H1 (cell line): Measurements from ENCODE around the gene GOLGA6L22. TPM values are rescaled to one million over a fixed set of nuclear protein-coding genes. Genes with fewer than 3 reads are reported as not detected.
"Not testable (repeated sequence)": the region's sequence is repeated elsewhere in the genome, so short reads cannot be mapped to it uniquely, and the experiment has no call there.

Experiments
- CTCF ChIA-PET: fragments of 300-600 bp; sonication (Branson Sonifier 250); formaldehyde crosslinking; loops from one replicate; lab custom pipeline; 2021; ENCODE audit not compliant: partially characterized antibody; lab: Charles Lee
- POLR2A ChIA-PET: fragments of 300-600 bp; sonication (Branson Sonifier 250); formaldehyde crosslinking; loops from one replicate; lab custom pipeline; 2021; ENCODE audit warnings: inconsistent platforms; ENCODE audit not compliant: partially characterized antibody; lab: Charles Lee
- DNase-seq, 2 experiments: peaks; one replicate each; pipeline versions ENCODE4 v3.0.0 to v3.0.0-alpha.2; 2010 to 2022; ENCODE audit warnings: low spot score in 2 of 2, low read depth in 1 of 2, mixed read lengths in 1 of 2
- FAIRE-seq: peaks from 2 replicates; lab custom pipeline; 2011; peaks lifted over from hg19 to GRCh38; lab: Jason Lieb, UNC
- H2AFZ ChIP-seq: 2 replicates; pipeline ENCODE4 v1.8.1; 2012; ENCODE audit warnings: low read length, inconsistent platforms
- H2AK5ac ChIP-seq: 2 replicates; pipeline ENCODE4 v1.6.1; 2013; ENCODE audit warnings: low read depth, low read length
- H2BK120ac ChIP-seq: replicated peaks from 2 replicates; pipeline ENCODE3; 2013; ENCODE audit warnings: low read depth, low read length, inconsistent platforms
- H2BK12ac ChIP-seq: 2 replicates; pipeline ENCODE4 v1.6.1; 2013; ENCODE audit warnings: low read depth, low read length
- H2BK15ac ChIP-seq: 2 replicates; pipeline ENCODE4 v1.6.1; 2013; ENCODE audit warnings: low read length
- H2BK20ac ChIP-seq: 2 replicates; pipeline ENCODE4 v1.6.1; 2013; ENCODE audit warnings: low read length
- H2BK5ac ChIP-seq: 2 replicates; pipeline ENCODE4 v1.6.1; 2013; ENCODE audit warnings: low read depth, low read length
- H3K14ac ChIP-seq: 2 replicates; pipeline ENCODE4 v1.6.1; 2013; ENCODE audit warnings: inconsistent platforms; ENCODE audit not compliant: insufficient read length
- H3K18ac ChIP-seq: 2 replicates; pipeline ENCODE4 v1.6.1; 2013; ENCODE audit warnings: low read length; ENCODE audit errors: extremely low read depth
- H3K23ac ChIP-seq: 2 replicates; pipeline ENCODE4 v1.6.1; 2013; ENCODE audit warnings: inconsistent platforms; ENCODE audit not compliant: insufficient read length
- H3K23me2 ChIP-seq: 2 replicates; pipeline ENCODE4 v1.6.1; 2013; ENCODE audit warnings: low read depth, low read length
- H3K27ac ChIP-seq: 2 replicates; pipeline ENCODE4 v1.6.1; 2011; ENCODE audit warnings: low read depth, low read length, inconsistent platforms
- H3K27me3 ChIP-seq, 4 experiments: replicated peaks in 1 of 4; 1 replicate in 1 of 4; 2 replicates in 3 of 4; pipeline versions ENCODE4 v1.6.1 to v1.8.1; 2011 to 2013; ENCODE audit warnings: low read length in 3 of 4, mild to moderate bottlenecking in 3 of 4, inconsistent platforms in 2 of 4, mixed read lengths in 2 of 4, moderate library complexity in 1 of 4; ENCODE audit not compliant: control insufficient read depth in 3 of 4, insufficient read depth in 3 of 4; ENCODE audit errors: extremely low read depth in 1 of 4
- H3K36me3 ChIP-seq, 4 experiments: 2 replicates each; pipeline versions ENCODE4 v1.6.1 to v1.8.1; 2011 to 2013; ENCODE audit warnings: mild to moderate bottlenecking in 4 of 4, low read length in 3 of 4, moderate library complexity in 2 of 4, control low read depth in 1 of 4, inconsistent platforms in 1 of 4; ENCODE audit not compliant: insufficient read depth in 4 of 4, control insufficient read depth in 2 of 4
- H3K4ac ChIP-seq: replicated peaks from 2 replicates; pipeline ENCODE3; 2013; ENCODE audit warnings: low read length, low read depth, mixed read lengths, inconsistent platforms; ENCODE audit not compliant: insufficient read length
- H3K4me1 ChIP-seq, 4 experiments: replicated peaks in 1 of 4; 1 replicate in 1 of 4; 2 replicates in 3 of 4; pipeline versions ENCODE4 v1.6.1 to v1.8.1; 2011 to 2013; ENCODE audit warnings: low read length in 3 of 4, inconsistent platforms in 2 of 4, mixed read lengths in 1 of 4; ENCODE audit not compliant: insufficient read depth in 4 of 4, control insufficient read depth in 3 of 4
- H3K4me2 ChIP-seq, 2 experiments: 2 replicates each; pipeline versions ENCODE4 v1.6.1 to v1.8.1; 2011 to 2013; ENCODE audit warnings: low read depth in 2 of 2, low read length in 2 of 2, control low read depth in 1 of 2, inconsistent platforms in 1 of 2, mild to moderate bottlenecking in 1 of 2; ENCODE audit not compliant: insufficient read depth in 1 of 2
- H3K4me3 ChIP-seq, 4 experiments: fragments of 200-600, 300-600 bp in 1 of 4; sonication (generic), shearing (Covaris generic), sonication (Bioruptor Twin) in 1 of 4; 2 replicates each; pipeline versions ENCODE4 v1.5.1 to v1.8.1; 2011 to 2016; ENCODE audit warnings: low read length in 4 of 4, low read depth in 3 of 4, control low read depth in 2 of 4, inconsistent platforms in 2 of 4, mild to moderate bottlenecking in 2 of 4, mixed read lengths in 1 of 4, moderate library complexity in 1 of 4; ENCODE audit not compliant: insufficient read depth in 2 of 4; ENCODE audit errors: extremely low read depth in 1 of 4
- H3K56ac ChIP-seq: replicated peaks from 2 replicates; pipeline ENCODE3; 2013; ENCODE audit warnings: low read depth, mild to moderate bottlenecking, mixed read lengths, low read length, inconsistent platforms; ENCODE audit not compliant: insufficient read length
- H3K79me1 ChIP-seq: 2 replicates; pipeline ENCODE4 v1.6.1; 2013; ENCODE audit warnings: low read depth, low read length, control low read depth
- H3K79me2 ChIP-seq, 2 experiments: 2 replicates each; pipeline versions ENCODE4 v1.6.1 to v1.8.1; 2012 to 2013; ENCODE audit warnings: low read length in 2 of 2, mild to moderate bottlenecking in 2 of 2, inconsistent platforms in 1 of 2; ENCODE audit not compliant: insufficient read depth in 2 of 2, control insufficient read depth in 1 of 2
- H3K9ac ChIP-seq, 4 experiments: replicated peaks in 1 of 4; 1 replicate in 1 of 4; 2 replicates in 3 of 4; pipeline versions ENCODE4 v1.6.1 to v1.8.1; 2011 to 2013; ENCODE audit warnings: low read depth in 3 of 4, low read length in 3 of 4, control low read depth in 2 of 4, mild to moderate bottlenecking in 2 of 4, moderate library complexity in 2 of 4, inconsistent platforms in 1 of 4; ENCODE audit errors: extremely low read depth in 1 of 4
- H3K9me3 ChIP-seq, 2 experiments: 2 replicates each; pipeline versions ENCODE4 v1.6.1 to v1.8.1; 2012 to 2013; ENCODE audit warnings: mild to moderate bottlenecking in 2 of 2, moderate library complexity in 2 of 2, control low read depth in 1 of 2, inconsistent platforms in 1 of 2, low read depth in 1 of 2, low read length in 1 of 2, mixed read lengths in 1 of 2; ENCODE audit not compliant: insufficient read depth in 2 of 2
- H4K20me1 ChIP-seq, 2 experiments: replicated peaks in 1 of 2; 2 replicates each; pipeline versions ENCODE3 to v1.8.1; 2011 to 2013; ENCODE audit warnings: inconsistent platforms in 2 of 2, low read length in 2 of 2, mild to moderate bottlenecking in 1 of 2; ENCODE audit not compliant: insufficient read depth in 2 of 2, control insufficient read depth in 1 of 2
- H4K5ac ChIP-seq: 2 replicates; pipeline ENCODE4 v1.6.1; 2013; ENCODE audit warnings: low read length, low read depth, mixed read lengths, inconsistent platforms; ENCODE audit not compliant: insufficient read length
- H4K8ac ChIP-seq: 2 replicates; pipeline ENCODE4 v1.8.0; 2013; ENCODE audit warnings: mild to moderate bottlenecking, moderate library complexity, low read length, inconsistent platforms; ENCODE audit not compliant: insufficient read depth; ENCODE audit errors: extremely low read depth
- H4K91ac ChIP-seq: replicated peaks from 2 replicates; pipeline ENCODE3; 2013; ENCODE audit warnings: low read length, mixed read lengths, inconsistent platforms; ENCODE audit not compliant: insufficient read length
- KDM4A ChIP-seq: IDR thresholded peaks from one replicate; pipeline ENCODE4 v1.7.1; 2012; ENCODE audit warnings: low read depth, mild to moderate bottlenecking, moderate library complexity, low read length, inconsistent platforms; ENCODE audit not compliant: severe bottlenecking
- PHF8 ChIP-seq: fragments of 200-600 bp; sonication (generic); conservative IDR thresholded peaks from 2 replicates; pipeline ENCODE4 v1.7.1; 2012; ENCODE audit warnings: low read depth, mild to moderate bottlenecking, inconsistent platforms, low read length, moderate library complexity
- TAF1 ChIP-seq: IDR thresholded peaks from 2 replicates; pipeline ENCODE4 v1.6.1; 2011; ENCODE audit warnings: mild to moderate bottlenecking, low read depth, low read length
- WGBS, 2 experiments: shearing (Covaris generic) in 1 of 2; methylation state at CpG; one replicate each; pipeline versions ENCODE4 v1.1.6 to v1.1.7; 2013 to 2015; ENCODE audit warnings: low lambda C conversion rate in 2 of 2, mixed read lengths in 2 of 2, inconsistent platforms in 1 of 2, low coverage in 1 of 2, missing lambda C conversion rate in 1 of 2; ENCODE audit not compliant: insufficient replicate concordance in 2 of 2, insufficient coverage in 1 of 2, insufficient read length in 1 of 2; ENCODE audit errors: extremely low coverage in 1 of 2, missing lambda C conversion rate in 1 of 2; 5-methylcytosine and 5-hydroxymethylcytosine counted together
- polyA plus RNA-seq, 7 experiments: library from polyadenylated mRNA; depleted of rRNA in 3 of 7; stranded (reverse) in 5 of 7; unstranded in 2 of 7; fragments of >200 nt in 5 of 7; fragments of 200-250 nt in 2 of 7; gene quantifications; 1 replicate in 5 of 7; 2 replicates in 1 of 7; 4 replicates in 1 of 7; pipeline versions ENCODE4 v1.2.1 to v1.2.3, GENCODE V29; 2011 to 2013; ENCODE audit warnings: missing spikeins in 2 of 7, mixed read lengths in 2 of 7
- total RNA-seq: library from RNA; stranded (reverse); fragmentation: NEBNext Ultra II Directional; extraction: Animal tissue kit (Norgen Biotek cat#: 25700); gene quantifications from 2 replicates; pipeline ENCODE4 v1.2.1, GENCODE V29; 2021
- TF ChIP-seq, protein P1 (sequence below): IDR thresholded peaks from 2 replicates; pipeline ENCODE4 v1.6.1; 2012; ENCODE audit warnings: inconsistent platforms
- TF ChIP-seq, protein P2 (sequence below): IDR thresholded peaks from 2 replicates; pipeline ENCODE4 v1.6.1; 2012; ENCODE audit warnings: inconsistent platforms

GOLGA6L22 gene
- total and polyA plus RNA-seq, 2 of the 8 experiments (the other 6 are each of a cell fraction or from before 2014, with no cell fraction given): not detected

DNA sequence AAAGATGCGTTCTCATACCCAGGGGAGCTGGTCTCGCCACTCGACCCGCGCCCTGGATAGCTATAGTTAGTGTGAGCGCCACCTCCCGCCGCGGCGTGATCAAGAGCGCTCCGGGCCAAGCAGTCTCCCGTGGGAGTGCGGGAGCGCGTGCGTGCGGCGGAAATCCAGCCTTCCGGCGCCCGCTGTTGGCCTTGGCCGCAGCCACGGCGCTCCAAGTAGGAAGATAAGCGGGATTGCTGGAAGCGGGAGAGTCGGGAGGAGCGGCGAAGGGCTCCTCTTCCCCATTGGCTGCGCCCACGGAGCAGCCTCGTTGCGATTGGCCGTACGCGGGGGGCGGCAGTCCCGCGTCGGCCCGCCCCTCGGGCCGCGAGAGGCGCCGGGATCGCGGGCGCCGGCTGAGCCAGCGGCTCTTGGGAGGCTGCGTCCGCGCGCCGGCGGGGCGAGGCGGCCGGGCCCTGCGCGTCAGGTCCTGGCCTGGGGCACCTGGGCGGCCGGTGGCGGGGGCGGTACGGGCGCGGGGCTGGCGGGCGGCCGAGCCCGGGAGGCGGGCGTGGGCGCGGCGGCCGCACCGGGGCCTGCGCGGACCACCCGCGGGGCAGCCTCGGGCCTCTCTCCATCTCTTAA, 35.9 kb downstream of the GOLGA6L22 start:
- H2BK20ac ChIP-seq, H3K9ac ChIP-seq, H3K23ac ChIP-seq, H3K79me1 ChIP-seq, FAIRE-seq, H3K23me2 ChIP-seq, H2BK5ac ChIP-seq, H3K9me3 ChIP-seq, H3K56ac ChIP-seq, H2BK12ac ChIP-seq, H3K27me3 ChIP-seq, H2AFZ ChIP-seq, H4K5ac ChIP-seq, POLR2A ChIA-PET, H2AK5ac ChIP-seq, CTCF ChIA-PET, H3K18ac ChIP-seq, H3K4me1 ChIP-seq, H3K4ac ChIP-seq, H3K36me3 ChIP-seq, H2BK15ac ChIP-seq, H3K27ac ChIP-seq, H2BK120ac ChIP-seq, H4K91ac ChIP-seq, H3K79me2 ChIP-seq, H4K20me1 ChIP-seq, H3K14ac ChIP-seq, H4K8ac ChIP-seq: not testable (repeated sequence)
- peak in 1 of 2 experiments; percentile 60 for DNase-seq
- WGBS, 2 experiments: 8% methylated on average over 12 of the region's 86 CpGs; no CpG with 5 or more reads in 1 of the 2 experiments
- TF ChIP-seq, protein P1, sequence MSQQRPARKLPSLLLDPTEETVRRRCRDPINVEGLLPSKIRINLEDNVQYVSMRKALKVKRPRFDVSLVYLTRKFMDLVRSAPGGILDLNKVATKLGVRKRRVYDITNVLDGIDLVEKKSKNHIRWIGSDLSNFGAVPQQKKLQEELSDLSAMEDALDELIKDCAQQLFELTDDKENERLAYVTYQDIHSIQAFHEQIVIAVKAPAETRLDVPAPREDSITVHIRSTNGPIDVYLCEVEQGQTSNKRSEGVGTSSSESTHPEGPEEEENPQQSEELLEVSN: peak; percentile 75
- 0 out of 2 replicates have a peak, but pooled peaks have one; percentile 28 for TF ChIP-seq PHF8
- TF ChIP-seq TAF1: 0 out of 2 replicates have a peak, but pooled peaks have one; percentile 31
- TF ChIP-seq, protein P2, sequence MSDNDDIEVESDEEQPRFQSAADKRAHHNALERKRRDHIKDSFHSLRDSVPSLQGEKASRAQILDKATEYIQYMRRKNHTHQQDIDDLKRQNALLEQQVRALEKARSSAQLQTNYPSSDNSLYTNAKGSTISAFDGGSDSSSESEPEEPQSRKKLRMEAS: peak; percentile 48; the same call in 1 of the 2 replicates
- TF ChIP-seq KDM4A: peak; percentile 43
- Histone ChIP-seq H3K4me2 (peak overlapping the region; percentile 42 to 49; a peak in 2 of 4 replicates), H3K4me3 (peak overlapping the region in 2 of 4 experiments; percentile 36 to 45; a peak in 5 of 8 replicates)
